Activated CD4-positive, alpha-beta T cell treated with anti-CD3 and anti-CD28 coated beads, Interleukin-2, amount 50 U/mL, for 16 hours (primary cell): ENCODE results near the gene TBC1D3B.
"Not testable (repeated sequence)": the region's sequence is repeated elsewhere in the genome, so short reads cannot be mapped to it uniquely, and the experiment has no call there.

ENCODE experiments used
- DNase-seq: peaks from one replicate; pipeline ENCODE4 v3.0.0-alpha.2; 2020

Gene TBC1D3B

DNA sequence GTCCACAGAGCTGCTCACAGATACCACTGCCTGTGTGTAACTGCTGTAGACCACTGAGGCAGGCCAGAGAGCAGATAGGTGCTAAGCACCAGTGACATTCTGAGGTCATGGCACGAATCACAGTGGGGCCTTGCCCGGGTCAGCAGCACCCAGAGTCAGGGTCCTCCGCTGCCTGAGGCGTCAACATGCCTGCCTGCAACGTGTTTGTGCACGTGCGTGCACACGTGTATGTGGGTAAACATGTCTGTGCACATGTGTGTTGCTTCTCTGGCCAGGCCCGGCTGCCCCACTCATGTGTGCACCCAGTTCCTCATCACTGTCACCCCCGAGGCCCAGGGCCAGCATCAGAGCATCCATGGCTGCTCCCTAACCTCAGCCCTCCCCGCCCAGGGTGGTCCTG, at the start of gene TBC1D3B:
Gene TBC1D3B, minus strand, starts transcription at position 101 of the 400 bp plus-strand sequence. CDS start 1,586 bp downstream, outside the sequence.
- DNase-seq = not testable (repeated sequence)

DNA sequence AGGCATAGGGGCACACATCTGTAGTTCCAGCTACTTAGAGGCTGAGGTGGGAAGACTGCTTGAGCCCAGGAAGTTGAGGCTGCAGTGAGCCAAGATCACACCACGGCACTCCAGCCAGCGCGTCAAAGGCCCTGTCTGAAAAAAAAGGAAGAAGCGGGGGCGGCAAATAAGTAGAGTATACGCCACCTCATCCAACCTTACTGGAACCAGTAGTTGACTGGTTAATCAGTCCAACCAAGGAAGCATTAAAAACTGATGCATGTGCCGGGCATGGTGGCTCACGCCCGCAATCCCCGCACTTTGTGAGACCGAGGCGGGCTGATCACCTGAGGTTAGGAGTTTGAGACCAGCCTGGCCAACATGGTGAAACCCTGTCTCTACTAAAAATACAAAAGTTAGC, 46.5 kb upstream of the TBC1D3B start:
- DNase-seq = not testable (repeated sequence)

DNA sequence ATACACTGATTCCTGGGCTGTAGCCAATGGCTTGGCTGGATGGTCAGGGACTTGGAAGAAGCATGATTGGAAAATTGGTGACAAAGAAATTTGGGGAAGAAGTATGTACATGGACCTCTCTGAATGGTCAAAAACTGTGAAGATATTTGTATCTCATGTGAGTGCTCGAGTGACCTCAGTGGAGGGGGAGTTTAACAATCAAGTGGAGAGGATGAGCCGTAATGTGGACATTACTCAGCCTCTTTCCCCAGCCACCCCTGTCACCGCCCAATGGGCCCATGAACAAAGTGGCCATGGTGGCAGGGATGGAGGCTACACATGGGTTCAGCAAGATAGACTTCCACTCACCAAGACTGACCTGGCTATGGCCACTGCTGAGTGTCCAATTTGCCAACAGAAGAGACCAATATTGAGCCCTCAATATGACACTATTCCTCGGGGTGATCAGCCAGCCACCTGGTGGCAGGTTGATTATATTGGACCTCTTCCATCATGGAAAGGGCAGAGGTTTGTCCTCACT, 45.2 kb upstream of the TBC1D3B start:
- not testable (repeated sequence) for DNase-seq

DNA sequence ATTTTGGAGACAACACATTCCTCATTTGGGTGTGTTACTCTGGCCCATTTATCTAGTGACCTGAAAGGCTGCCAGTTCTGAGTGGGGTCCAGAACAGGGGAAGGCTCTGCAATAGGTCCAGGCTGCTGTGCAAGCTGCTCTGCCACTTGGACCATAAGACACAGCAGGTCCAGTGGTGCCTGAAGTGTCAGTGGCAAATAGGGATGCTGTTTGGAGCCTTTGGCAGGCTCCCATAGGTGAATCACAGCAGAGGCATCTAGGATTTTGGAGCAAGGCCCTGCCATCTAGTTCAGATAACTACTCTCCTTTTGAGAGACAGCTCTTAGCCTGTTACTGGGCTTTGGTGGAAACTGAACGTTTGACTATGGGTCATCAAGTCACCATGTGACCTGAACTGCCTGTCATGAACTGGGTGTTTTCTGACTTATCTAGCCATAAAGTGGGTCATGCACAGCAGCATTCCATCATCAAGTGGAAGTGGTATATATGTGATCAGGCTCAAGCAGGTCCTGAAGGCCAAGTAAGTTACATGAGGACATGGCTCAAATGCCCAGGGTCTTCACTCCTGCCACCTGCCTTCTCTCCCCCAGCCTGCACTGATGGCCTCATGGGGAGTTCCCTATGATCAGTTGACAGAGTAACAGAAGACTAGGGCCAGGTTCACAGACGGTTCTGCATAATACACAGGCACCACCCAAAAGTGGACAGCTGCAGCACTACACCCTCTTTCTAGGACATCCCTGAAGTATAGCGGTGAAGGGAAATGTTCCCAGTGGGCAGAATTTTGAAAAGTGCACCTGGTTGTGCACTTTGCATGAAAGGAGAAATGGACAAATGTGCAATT, 44.5 kb upstream of the TBC1D3B start:
- not testable (repeated sequence) for DNase-seq

DNA sequence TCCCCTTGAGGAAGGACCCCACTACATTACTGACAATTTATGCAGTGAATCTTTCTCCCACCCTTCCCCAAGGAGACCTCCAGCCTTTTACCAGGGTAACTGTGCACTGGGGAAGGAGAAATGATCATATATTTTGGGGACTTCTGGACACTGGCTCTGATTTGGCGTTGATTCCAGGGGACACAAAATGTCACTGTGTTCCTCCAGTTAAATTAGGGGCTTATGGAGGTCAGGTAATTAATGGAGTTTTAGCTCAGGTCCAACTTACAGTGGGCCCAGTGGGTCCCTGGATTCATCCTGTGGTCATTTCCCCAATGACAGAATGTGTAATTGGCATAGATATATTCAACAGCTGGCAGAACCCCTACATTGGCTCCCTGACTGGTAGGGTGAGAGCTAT, 43.1 kb upstream of the TBC1D3B start:
- not testable (repeated sequence) for DNase-seq

DNA sequence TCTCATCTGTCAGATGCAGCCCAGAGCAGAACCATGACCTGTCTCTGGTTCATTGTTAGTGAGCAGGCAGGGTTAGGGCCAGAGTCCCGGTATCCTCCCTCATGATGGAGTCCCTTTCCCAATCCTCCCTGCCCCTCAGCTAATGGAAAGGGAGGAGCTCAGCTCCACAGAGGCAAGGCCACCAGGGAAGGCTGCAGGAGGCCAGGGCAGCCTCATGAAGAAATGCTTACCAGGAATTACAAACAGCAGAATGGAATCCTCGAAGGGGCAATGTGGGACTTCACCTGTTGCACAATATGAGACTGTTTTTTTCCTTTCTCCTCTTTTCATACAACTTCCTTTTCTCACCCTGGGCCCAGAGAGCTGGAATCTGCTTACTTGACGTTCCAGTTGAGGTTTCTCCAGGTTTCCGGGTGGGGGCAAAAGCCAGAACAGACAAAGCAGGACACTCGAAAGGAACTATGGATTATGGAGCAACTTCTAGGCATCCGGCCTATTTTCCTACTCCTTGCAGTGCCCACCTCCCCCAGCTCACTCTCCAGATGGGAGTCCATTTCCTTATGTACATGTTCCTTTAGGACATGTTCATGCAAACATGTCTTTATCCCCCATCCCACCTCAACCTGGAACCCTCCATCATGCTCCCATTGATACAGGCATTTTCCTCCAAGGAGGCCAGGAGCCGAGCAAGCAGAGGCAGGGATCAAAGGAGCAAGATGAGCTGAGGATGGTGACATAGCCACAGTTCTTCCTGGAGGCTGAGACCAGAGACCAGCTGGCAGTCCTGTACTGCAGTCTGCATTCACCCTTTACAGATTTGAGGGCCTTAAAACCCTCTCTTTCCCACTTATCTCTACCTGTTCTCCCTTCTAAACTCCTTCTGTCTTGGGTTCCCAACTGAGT, 39.2 kb upstream of the TBC1D3B start:
- DNase-seq = not testable (repeated sequence)

DNA sequence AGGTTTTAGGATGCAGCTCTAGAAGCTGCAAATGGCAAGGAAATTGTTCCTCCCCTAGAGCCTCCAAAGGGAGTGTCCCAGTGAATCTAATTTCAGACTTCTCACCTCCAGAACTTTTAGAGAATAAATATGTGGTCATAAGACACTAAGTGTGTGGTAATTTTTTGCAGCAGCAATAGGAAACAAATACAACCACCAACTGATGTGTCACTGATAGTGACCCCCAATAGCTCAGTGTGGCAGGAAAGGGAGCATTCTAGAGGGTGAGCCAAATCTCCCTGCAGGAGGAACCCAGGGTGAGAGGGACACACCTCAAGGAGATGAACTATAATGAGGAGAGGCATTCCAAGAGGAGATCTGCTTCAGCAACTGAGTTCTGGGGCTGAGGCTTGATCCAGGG, 38.5 kb upstream of the TBC1D3B start:
- no peak for DNase-seq

DNA sequence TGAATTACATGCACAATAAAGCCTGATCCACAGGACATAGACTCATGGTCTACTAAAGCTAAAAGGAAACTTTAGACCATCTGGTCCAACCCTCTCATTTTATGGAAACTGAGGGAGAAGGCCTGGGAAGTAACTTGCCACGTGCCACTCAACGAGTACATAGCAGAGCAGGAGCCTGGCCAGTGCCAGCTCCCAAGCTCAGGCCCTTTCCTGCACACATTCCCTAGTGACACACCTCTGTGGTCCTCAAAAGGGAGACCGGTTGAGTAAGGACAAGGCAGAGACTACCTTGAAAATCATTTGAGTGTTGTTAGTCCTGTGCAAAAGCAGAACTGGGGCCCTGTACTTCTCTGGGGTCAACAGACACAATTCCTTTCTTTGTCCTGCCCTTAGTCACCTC, 37.3 kb upstream of the TBC1D3B start:
- no peak for DNase-seq

DNA sequence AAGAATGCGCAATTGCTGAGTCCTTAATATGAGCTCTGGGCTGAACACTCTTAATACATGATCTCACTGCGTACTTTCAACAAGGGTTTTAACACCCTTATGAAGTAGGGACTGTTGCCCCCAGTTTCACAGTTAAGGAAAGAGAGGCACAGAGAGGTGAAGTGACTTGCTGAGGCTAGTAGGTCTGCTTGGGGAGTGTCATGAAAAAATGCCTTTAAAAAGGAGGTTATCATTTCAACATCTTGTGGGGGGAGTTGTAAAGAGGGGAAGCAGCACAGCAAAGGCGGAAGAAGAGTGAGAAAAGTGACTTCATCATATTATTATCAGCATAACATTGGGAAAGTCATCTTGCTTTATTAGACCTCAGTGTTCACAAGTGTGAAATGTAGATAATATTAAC, 36.5 kb upstream of the TBC1D3B start:
- DNase-seq = no peak

DNA sequence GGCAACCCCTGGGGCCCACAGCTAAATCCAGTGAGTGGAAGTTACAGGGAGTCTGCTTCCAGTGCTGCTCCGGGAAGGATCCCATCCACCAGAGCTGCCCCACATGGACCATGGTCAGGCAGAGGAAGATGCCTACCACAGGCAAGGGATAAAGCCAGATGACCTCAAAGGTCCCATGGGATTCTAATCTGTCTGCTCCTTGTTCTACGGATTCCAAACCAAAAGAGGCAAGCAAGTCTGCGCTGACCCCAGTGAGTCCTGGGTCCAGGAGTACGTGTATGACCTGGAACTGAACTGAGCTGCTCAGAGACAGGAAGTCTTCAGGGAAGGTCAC, 35.8 kb upstream of the TBC1D3B start:
- no peak for DNase-seq

DNA sequence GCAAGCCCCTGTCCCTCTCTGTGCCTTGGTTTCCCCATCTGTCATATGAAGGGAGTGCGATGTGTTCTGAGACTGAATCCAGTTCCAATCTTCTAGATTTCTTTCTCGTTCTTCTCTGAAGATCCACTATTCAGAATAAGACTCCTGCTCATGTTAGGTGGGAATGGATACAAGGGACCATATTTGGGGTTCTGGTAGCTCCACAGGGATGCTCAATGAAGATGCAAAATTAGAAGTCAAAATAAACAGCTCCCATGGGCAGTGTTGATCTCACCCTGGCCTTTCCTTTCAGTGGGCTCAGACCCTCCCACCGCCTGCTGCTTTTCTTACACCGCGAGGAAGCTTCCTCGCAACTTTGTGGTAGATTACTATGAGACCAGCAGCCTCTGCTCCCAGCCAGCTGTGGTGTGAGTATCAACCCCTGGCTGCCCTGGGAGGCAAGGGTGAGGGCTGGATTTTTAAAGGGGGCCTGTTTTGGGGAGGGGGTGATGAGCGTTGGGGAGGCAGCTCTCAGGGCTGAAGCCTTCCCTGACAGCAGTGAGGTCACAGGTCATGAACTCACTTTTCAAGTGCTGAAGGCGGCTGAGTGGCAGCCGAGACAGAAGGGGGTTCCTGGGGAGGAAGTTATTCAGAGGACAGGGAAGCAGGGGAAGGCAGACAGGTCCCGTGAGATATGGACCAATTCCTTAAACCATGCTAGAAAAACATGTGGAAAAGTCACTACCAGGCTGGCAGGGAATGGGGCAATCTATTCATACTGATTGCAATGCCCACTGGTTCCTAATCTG, 35.2 kb upstream of the TBC1D3B start:
- not testable (repeated sequence) for DNase-seq

DNA sequence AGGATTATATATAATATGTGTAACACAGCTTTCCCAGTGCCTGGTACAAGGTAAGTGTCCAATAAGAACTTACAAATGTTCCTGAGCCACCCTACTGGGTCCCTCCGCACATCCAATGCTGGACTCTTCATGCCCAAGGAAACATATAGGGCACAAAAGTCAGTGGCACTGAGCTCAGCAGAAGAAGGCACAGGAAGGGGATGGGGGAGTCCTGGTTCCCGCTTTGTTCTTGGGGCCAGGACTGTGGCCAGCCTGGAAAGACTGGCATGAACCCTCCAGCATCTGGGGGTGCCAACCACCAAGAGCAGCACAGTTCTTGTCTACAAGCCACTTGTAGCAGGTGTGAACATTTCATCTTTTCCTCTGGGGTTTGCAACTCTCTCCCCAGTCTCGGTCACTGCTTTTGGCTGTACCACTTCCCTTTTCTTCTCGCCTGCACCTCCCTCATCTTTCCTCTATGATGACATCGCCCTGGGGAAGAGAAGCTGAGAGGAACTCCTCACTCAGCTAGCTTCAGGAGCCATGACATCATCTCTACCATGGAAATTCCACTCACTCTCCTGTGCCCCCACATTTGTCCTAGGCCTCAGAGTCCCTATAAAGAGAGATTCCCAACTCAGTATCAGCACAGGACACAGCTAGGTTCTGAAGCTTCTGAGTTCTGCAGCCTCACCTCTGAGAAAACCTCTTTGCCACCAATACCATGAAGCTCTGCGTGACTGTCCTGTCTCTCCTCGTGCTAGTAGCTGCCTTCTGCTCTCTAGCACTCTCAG, 34.2 kb upstream of the TBC1D3B start, which contains the start of gene CCL4L2:
Gene CCL4L2, plus strand, starts transcription at position 625 of the 773 bp plus-strand sequence.
- DNase-seq = not testable (repeated sequence)

DNA sequence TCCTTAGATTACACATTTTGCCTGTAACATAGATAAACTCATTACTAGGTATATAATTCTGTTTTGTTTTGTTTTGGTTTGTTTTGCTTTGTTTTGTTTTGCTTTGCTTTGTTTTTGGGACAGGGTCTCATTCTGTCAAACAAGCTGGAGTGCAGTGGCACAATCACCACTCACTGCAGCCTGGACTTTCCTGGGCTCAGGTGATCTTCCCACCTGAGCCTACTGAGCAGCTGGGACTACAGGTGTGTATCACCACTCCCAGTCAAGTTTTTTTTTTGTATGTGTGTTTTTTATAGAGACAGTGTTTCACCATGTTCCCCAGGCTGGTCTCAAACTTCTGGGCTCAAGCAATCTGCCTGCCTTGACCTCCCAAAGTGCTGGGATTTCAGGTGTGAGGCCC, 33.1 kb upstream of the TBC1D3B start:
- DNase-seq = no peak

DNA sequence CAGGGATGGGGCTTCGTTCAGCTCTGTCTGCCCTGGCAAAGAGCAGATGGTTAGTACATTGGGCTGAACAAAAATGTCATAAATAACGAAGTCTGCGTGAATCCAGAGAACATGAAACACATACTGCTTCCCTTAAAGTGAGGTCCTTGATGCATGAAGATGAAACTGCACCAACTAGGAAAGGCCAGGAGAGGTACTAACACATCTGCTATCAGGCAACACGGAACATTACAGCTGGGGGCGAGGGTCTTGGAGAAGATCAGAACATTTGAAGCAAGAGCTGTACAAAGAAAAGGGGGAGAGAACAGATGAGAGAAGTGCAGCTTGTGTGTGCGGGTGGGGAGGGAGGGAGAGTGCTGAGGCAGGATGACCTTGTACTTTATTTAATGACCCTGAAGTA, 30.9 kb upstream of the TBC1D3B start:
- not testable (repeated sequence) for DNase-seq

DNA sequence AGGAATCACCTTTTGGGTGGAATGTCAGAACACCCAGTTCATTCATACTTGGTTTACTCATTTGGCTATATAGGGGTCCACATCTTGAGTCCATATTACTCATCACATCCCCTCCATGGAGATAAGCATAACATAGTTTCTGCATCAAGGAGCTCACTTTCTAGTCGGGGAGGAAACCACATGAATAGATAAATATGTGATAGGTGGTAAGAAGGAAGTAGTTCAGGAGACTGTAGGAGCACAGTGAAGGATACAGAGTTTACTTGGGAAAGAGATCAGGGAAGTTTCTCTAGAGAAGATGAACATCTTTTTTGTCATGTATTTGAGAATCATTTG, 30.0 kb upstream of the TBC1D3B start:
- DNase-seq = not testable (repeated sequence)

DNA sequence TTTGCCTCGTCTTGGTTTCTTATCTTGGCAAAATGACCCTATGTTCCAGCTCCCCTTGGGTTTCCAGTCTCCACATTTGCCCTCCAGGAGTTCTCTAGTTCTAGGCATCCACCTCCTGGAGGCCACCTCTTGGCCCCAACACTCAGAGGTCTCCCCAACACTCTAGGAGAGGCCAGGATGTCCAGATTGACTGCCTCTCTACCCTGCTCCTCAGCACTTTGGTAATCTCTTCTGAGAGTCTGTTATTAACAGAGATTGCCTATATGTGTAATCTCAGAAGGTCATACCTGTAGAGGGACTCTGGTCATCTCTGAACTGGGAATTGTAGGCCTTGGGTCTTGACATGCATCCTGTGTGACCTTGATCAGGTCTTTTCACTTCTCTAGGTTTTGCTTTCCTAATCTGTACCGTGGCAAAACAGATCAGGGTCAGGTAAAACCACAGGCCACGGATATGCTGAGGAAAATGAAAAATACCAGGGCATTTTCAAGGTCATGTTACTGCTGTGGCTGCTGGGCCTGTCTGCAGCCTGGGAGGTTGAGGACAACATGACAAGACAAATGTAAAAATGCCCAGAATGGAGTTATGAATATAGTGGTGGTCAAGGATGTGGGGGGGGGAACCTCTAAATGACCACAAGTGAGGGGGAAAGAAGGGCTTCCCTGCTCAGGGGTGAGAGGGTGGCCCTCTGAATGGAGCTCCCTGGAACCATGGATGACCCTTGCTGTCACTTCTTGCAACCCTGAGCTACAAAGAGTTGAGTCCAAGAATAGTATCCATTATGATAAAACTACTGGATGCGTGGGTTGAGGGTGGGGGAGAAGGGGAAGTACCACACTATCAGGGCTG, 29.4 kb upstream of the TBC1D3B start:
- DNase-seq = no peak

DNA sequence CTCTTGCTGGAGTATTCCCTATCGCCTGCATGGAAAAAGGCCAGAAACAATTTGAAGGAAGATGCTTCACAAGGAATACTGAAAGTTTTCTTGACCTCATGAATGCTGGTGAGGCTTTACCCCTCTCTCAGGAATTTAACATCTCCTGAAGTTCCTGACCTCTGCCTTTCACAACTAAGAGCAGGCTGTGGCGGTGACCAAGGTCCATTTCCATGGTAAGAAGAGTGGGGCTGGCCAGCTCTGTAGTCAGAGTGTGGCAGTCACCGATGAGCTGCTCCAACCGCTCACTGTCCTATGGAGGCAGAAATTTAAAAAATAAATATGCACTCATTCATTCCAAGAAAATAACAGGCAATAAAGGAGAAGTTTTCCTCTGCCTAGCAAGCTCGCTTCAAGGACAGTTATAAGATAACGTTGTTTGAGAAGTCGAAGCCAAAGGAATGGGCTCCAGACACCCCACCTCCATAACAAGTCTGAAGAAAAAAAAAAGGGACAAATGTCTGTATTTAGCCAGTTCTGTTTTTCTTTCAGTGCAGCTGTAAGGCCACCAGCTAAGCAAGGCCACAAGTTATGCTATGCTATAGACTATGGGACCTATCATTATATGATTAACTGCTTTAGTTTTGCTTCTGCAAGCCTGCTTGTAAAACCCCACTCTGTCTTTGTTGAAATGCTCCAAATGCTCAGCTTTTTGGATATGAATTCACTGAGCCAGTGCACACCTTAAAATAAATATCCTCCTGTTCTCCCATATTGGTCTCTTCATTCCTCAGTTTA, 28.5 kb upstream of the TBC1D3B start:
- DNase-seq = no peak

DNA sequence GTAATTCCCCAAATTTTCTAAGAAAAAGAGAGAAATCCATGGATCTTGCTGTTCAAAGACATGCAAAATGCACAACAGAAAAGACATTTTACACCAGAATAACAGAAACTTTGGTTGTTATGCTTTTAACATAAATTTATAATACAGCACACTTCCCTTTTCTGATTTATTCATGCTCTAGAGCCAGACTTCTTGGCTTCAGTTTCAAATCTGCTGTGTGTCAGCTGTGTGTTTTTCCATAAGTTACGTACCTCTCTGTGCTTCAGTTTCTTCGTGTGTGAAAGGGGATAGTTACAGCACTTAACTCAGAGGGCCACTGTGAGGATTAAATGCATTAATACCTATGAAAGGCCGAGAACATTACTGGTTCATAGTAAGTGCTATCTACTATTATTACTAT, 26.9 kb upstream of the TBC1D3B start:
- DNase-seq = no peak

DNA sequence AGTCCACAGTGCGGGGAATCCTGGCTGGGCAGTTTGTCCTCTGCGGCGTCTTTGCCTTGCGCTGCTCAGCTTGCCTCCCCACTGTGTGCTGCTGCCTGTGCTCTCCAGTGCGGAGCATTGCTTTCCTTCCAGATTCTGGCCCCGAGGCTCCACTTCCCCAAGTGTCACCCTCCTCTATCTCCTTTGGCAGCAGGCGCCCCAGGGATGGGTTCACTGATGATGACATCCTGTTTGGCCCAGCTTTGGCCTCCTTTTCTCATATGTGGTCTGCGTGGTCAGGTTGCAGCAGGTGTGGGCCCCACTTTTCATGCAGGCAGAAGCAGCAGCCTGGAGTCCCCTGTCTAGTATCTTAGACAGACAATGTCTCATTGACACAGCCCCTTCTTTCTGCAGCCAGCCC, 25.1 kb upstream of the TBC1D3B start:
- DNase-seq = not testable (repeated sequence)

DNA sequence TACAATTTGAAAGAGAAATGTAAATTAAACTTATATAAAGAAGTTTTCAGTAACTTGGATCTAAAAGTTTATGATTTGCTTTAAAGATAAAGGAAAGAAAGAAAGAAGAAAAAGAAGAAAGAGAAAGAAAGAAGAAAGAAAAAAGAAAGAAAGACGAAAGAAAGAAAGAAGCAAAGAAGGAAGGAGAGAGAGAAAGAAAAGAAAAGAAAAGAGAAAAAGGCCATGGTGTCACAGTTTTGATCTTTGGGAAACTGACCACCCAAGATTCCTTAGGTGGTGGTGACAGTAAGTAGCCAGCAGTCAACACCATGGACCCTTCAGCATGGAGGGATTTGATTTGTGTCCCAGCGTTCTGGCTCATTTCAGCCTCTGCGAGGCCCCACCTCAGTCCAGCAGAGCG, 24.7 kb upstream of the TBC1D3B start:
- not testable (repeated sequence) for DNase-seq
